ENCODE measurements around the gene DCT.
"Not testable (repeated sequence)": the region's sequence is repeated elsewhere in the genome, so short reads cannot be mapped to it uniquely, and the experiment has no call there.

The DCT gene

DNA sequence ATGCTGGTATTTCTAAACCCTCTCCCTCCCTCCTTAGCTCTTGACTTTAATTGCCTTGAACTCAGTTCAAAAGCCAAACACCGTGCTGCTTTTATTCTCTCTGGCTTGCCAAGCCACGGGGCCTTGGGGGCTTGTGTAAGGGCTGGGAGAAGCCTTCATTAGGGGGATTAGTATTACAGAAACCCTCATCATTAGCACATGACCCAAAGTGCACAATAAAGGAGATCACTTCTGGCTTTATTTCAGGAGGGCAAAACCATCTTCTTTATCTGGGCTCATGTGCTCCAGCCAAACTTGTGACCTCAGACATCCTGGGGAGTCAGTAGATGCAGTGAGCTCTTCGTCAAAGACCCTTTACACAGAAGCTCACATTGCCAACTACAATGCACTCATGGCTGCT, at the start of gene DCT:
TSS of gene DCT (minus strand) at position 67 of the 400 bp plus-strand sequence. CDS start 427 bp downstream, outside the sequence.
- DNase-seq (ENCODE audit: low read depth): no peak

DNA sequence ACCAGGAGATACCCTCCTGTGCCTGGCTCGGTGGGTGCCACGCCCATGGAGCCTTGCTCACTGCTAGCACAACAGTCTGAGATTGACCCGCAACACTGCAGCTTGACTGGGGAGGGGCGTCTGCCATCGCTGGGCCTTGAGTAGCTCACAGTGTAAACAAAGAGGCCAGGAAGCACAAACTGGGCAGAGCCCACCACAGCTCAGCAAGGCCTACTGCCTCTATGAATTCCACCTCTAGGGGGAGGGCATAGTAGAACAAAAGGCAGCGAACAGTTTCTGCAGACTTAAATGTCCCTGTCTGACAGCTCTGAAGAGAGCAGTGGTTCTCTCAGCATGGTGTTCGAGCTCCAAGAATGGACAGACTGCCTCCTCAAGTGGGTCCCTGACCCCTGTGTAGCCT, 47.5 kb upstream of the DCT start:
- DNase-seq (ENCODE audit: low read depth): not testable (repeated sequence)

DNA sequence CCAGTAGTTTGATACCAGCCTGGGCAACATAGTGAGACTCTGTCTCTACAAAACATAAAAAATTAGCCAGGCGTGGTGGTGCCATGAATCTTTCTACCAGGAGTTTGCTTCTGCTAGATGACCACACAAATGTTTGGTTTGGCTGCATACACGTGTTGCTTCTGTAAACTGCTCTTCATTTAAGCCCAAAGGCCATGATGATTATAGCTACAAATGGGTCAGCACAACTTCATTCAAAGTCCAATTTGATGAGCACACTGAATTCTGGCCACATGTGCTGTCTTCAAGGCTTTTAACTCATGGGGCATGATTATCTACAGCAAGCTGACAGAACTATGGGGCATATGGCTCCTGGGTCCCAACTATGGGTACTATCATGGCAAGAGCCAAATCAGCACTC, 46.3 kb upstream of the DCT start:
- no peak for DNase-seq (ENCODE audit: low read depth)

DNA sequence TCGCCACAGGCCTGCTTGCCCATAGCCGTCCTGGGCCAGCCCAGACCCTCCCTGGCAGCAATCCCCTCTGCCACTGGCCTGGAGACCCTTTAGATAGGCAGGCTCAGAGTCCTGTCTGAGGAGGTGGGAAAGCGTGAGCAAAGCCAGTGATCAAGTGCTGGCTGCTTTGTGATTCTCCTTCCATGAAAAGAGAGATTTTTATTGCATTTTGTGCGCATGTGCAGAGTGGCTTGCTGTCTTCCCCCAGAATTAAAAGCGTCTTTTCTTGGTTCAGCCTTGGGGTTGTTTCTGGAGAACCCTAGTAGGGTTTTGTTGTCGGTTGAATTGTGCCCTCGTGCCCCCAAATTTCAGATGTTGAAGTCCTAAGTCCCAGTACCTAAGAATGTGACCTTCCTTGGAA, 44.9 kb upstream of the DCT start:
- DNase-seq (ENCODE audit: low read depth): no peak

DNA sequence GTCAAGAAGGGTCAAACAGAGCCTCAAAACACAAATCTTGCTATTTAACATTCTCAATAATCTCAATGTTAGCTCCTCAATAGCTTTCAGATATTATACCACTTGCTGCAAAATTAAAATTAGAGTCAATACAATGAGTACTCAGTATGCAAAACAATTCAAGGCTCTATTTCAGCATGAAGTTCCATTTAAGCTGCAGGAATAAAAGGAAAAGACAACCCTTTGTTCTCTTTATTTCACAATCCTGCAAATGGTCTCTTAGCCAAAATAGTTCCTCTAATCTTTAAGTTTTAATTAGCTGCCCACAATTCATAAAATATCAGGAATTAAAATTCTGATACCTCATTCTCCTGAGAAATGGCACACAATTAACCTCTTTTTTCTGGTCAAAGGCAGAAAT, 40.5 kb upstream of the DCT start:
- DNase-seq (ENCODE audit: low read depth): no peak

DNA sequence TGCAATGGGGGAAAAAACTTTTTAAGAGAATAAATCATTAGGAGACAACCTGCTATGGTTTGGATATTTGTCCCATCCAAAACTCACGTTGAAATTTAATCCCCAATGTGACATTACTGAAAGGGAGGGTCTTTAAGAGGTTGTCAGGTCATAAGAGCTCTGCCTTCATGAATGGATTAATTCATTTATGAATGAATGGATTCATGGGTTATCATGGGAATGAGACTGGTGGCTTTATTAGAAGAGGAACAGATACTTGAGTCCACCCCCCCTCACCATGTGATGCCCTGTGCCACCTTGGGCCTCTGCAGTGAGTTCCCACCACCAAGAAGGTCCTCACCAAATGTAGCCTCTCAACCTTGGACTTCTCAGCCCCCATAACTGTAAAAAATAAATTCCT, 37.0 kb upstream of the DCT start:
- DNase-seq (ENCODE audit: low read depth): no peak

DNA sequence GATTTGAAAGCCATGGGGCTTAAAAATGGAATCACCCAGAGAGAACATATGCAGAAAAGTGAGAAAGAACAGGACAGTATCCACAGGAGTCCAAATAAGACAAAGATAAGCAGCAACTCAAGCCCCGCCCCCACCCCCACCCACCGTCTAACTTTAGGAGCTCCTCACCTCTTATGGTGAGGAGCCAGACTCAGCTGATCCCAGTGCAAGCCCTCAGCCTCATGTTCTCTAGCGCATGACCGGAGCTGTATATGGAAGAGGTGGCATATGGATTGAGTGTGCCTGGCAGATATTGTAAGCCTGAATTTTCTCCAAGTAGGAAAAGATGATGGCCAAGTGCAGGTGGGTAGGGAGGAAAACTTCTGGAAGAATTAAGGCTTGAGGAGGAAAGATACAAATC, 36.4 kb upstream of the DCT start:
- DNase-seq (ENCODE audit: low read depth): no peak

DNA sequence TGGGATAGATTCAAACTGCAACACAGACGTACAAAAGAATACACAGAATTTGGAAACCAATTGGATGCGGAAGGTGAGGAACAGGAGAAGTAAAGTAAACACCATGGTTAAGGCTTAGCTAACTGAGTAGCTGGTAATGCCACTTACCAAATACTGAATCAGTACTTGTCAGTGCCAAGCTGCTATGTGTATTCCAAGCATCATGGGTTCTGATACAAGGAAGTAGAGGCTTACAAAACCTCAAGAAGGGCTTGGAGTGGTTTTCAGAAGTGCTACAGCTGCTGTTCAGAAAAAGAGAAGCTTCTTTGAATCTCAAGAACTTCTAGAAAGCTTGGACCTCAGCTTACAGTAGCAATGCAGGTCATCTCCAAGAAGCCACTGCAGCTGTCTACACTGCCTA, 35.9 kb upstream of the DCT start:
- DNase-seq (ENCODE audit: low read depth): no peak

DNA sequence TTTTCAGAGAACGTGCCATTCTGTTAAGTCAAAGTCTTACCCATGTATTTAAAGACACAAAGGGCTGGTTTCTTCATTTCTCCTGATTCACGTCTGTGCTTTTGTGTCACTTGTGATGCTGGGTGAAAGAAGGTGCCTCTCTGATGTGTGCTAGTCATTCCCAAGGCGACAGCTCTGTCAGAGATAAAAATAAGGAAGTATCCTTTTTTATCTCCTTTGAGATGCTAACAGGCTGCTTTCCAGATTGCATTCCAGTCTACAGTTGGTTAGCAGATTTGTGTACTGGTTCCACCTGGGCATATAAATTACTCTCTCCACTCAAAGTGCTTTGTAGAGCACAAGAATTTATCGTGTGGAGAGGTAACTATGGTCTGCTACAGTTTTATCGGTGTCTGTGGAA, 33.5 kb upstream of the DCT start:
- no peak for DNase-seq (ENCODE audit: low read depth)

DNA sequence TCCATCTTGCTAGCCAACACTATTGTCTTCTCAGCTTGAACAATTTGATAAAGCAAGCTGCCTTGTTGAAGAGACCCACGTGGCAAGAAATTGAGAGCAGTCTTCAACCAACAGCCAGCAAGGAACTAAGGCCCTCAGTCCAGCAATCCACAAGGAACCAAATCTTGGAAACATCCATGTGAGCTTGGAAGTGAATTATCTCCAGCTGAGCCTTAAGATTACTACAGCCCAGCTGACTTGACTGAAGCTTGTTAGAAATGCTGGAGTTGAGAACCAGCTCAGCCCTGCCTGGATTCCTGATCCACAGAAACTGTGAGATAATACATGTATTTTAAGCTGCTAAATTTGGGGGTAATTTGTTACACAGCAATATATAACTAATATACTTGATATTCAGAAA, 26.2 kb upstream of the DCT start:
- DNase-seq (ENCODE audit: low read depth): no peak

DNA sequence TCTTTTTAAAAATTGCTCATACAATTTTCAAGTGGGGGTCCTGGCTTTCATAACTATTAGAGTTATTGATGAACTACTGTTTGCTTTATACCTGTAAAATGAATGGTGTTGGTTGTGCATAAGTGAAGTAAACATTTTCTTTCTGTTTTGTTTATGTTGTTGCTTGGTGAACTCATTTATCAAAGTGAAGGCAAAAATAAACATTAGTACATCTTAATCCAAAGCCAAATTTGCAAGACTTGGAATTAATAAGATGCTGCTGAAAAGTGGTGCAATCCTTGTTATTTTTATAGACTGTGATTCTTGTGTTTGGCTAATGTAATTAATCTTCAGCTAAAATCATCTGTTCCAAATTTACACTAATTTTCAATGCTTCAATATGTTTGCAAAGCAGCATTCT, 24.4 kb upstream of the DCT start:
- DNase-seq (ENCODE audit: low read depth): no peak

DNA sequence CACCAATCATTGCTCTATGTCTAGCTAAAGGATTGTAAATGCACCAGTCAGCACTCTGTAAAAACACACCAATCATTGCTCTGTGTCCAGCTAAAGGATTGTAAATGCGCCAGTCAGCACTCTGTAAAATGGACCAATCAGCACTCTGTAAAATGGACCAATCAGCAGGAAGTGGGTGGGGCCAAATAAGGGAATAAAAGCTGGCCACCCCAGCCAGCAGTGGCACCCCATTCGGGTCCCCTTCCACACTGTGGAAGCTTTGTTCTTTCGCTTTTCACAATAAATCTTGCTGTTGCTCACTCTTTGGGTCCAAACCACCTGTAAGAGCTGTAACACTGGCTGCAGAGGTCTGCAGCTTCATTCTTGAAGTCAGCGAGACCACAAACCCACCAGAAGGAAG, 19.3 kb upstream of the DCT start:
- not testable (repeated sequence) for DNase-seq (ENCODE audit: low read depth)

DNA sequence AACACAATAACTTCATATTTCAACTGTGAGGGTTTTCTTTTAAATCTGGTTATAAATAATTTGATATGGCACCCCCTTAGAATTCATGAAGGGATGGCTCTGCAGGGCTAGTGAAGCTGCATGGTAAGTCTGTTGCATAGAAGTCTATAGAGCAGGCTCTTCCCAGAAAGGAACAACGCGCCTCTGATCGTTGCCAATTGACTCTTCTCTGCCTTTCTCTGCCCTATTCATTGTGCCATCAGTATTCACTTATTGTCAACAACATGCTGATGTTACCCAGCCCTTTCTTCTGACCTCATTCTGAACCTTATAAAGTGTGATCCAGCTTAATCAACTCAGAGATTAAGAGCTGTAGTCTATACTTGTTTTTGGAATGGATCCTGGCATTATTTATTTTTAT, 16.3 kb upstream of the DCT start:
- DNase-seq (ENCODE audit: low read depth): no peak

DNA sequence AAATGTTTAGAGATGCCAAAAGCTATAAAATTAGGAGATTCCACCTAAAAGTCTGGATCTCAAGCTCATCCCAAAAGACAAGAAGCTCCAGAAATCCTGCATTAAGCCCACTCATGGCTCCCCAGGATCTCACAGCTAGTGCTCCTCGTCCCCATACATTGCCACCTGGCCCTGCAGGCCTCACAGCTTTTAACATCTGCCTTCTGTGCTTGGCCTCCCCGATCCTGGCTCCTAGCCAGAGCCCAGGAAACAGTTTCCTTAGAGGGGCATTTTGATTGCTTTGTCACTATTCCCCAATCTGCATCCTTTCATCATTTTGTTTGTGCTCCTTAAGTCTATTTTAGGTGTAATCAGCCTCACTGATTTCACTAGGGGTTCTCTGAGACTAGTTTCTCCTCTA, 14.5 kb upstream of the DCT start:
- no peak for DNase-seq (ENCODE audit: low read depth)

DNA sequence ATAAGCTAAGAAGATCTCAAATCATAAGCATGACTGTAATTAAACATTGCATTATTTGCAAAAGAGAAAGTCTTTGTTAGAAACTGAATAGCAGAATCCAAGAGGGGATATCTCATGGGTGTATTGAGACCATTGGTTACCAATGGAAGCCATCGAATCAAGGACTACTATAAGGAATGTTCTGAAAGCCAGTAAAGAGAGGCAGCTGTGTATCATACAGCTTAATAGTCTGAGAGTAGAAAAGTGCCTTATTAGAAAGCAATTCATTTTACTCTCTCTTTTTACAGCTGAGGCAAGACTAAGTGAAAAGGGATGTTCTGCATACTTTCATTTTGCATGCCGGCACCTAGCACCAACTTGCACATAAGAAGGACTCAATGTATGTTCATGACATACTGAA, 7.6 kb upstream of the DCT start:
- no peak for DNase-seq (ENCODE audit: low read depth)

DNA sequence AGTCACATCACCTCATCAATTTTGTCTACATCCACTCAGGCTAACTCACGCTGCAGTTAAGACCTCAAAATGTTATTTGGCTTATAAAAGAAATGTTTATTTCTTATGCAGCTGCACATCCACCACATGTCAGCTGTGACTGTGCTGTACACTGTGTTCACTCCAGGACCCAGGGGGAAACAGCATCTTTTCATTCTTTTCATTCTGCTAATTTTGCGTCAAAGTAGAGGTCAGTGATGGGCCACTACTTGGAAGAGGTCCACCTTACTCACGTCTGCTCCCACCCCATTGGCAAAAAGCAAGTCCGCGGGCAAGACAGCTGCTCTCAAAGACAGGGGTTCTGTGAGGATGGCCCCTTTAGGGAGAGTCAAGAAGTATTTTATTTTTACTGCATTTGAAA, 4.5 kb upstream of the DCT start:
- DNase-seq (ENCODE audit: low read depth): no peak

DNA sequence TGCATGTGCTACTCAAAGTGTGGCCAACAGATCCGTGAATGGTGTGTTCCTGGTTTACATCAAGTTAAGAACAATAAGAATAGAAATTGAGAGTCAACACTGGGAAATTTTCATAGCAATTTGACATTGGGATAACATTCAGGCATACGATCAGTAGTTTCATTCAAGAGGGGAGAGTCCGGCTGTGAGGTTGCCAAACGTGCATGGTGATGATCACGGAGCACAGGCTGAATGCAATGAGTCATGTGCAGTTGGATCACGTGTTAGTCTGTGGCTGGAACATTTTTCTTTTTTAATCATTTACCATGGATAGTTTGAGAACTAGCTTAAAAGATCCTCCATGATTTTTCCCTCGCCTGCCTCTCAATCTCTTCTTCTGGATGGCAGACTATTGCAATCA, 2.5 kb upstream of the DCT start:
- no peak for DNase-seq (ENCODE audit: low read depth)

DNA sequence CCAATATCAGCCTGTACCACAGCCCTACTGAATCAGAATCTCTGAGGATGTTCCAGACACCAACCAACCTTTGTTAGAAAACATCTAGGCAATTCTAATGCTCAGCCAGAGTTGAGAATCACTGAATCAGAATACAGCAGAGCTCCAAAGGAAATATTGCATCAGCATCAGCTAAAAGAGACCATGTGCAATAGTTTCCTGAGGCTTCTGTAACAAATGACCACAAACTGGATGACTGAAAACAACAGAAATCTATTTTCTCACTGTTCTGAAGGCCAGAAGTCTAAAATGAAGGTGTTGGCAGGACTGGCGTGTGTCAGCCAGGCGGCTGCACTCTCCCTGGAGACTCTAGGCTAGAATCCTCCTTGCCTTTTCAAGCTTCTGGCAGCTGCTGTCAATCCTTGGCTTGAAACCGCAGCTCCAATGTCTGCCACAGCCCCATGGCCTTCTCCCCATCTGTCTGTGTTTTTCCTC, 1.2 kb upstream of the DCT start:
- no peak for DNase-seq (ENCODE audit: low read depth)

DNA sequence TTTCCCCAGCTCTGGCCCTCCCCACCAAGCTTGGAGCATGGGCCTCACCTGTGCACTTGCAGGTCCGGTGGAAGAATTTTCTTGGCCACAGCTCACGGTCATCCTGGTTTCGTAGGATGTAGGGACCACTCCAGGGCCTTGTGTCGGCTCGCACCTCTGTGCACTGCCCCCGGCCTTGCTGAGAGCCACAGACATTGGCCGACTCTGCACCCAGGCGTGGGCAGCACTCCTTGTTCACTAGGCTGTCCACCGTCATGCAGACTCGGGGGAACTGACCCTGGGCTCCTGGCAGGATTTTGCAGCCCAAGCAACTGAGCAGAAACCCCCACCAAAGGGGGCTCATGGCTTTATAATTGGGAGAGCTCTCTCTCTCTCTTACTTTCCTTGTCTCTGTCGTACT, 569 bp downstream of the DCT start:
- DNase-seq (ENCODE audit: low read depth): no peak

DNA sequence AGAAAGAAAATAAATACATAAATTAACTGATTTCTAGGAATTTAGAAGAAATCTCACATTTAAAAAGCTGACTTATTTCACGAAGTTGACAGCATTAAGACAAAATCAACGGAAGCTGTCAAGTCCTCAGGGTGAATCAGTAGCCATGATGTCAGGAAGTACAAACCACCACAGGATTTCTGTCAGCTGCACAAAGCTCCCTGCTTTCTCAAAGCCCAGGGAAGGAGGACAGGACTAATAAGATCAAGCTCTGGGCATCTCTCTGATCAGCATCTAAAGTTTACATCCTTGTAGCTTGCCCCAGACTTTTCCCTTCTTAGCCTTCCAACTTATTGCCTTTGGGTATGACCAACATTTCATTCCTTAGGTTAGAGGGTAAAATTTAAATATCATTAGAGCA, 9.4 kb downstream of the DCT start:
- DNase-seq (ENCODE audit: low read depth): no peak

DNA sequence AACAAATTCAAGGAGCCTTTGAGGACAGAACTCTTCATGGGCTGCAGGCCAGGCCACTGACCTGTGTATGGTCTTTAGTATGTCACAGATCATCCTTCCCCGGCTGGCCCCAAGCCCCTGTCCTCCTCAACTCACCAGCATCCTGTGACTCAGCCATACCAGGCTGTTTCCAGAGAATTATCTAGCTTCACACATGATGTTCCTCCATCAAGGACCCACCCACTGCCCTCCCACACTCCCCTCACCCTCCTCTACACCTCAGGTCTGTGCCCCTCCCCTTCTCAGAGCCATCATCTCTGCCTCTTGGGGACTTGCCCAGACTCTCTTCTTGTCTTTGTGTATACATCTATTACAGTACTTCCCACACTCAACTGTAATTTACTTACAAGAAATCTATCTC, 14.7 kb downstream of the DCT start:
- DNase-seq (ENCODE audit: low read depth): peak; percentile 51

DNA sequence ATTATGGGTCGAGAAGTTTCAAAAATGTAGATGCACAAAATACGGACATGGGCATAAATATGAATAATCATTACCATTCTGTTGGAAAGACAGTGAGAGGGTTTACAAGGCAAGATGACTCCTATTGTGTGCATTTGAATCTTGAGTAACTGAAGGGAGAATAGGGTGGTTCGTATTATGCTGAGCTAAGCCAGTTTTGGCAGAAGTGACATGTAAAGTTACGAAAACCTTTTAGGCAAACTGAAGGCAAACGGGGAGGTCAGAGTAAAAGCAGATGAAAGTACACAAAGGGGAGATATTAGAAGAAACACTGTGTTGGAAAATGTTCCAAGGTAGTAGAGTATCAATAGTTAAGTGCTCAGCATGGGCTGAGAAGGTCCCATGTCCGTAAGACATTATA, 16.8 kb downstream of the DCT start:
- no peak for DNase-seq (ENCODE audit: low read depth)

DNA sequence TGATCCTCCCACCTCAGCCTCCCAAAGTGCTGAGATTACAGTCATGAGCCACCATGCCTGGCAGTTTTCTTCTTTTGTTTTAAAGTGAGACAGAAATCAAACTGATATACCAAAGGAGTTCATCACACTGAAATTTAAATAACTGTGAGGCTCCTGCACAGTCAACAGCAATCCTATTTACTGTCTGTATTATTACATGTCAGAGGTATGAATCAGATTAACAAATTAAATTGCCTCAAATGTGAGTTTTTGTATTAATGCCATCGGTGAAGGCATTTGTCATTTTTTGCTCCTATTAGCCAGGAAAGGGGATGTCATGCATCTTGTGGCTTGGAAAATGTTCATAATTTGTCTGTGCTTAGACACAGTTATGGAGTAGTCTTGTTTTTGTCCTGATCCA, 20.4 kb downstream of the DCT start:
- DNase-seq (ENCODE audit: low read depth): no peak

DNA sequence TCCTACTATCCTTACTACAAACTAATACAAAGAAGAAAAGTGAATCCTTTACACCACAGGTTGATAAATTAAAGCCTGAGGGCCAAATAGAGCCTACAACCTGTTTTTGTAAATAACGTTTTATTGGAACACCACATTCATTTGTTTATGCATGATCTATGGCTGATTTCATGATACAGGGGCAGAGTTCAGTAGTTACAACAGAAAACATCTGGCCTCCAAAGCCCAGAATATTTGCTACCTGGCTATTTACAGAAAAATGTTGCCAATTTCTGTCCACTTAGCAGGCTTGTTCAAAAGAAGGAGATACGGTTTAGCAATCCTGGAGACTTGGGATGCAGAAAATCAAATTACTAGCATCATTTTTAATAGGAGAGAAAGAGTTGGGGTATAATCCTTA, 24.1 kb downstream of the DCT start:
- no peak for DNase-seq (ENCODE audit: low read depth)

DNA sequence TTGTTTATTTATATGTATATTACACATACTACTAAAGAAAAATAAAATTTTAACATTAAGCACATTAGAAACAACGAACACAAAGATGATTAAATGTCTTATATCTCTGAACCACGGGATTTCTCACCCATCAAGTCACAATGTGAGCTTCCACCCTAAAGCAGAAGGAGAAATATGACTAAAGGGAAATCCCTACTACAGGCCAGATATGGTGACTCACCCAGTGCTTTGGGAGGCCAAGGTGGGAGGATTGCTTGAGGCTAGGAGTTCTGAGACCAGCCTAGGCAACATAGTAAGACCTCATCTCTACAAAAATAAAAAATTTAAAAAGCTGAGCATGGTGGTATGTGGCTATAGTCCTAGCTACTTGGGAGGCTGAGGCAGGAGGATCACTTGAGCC, 24.6 kb downstream of the DCT start:
- no peak for DNase-seq (ENCODE audit: low read depth)
